ENCODE results near the gene SETD2. TPM values are rescaled to one million over a fixed set of nuclear protein-coding genes. Genes with fewer than 3 reads are reported as not detected.

The SETD2 gene
- total RNA-seq, 1 experiment from 2014 or later, result 60.8 TPM

DNA sequence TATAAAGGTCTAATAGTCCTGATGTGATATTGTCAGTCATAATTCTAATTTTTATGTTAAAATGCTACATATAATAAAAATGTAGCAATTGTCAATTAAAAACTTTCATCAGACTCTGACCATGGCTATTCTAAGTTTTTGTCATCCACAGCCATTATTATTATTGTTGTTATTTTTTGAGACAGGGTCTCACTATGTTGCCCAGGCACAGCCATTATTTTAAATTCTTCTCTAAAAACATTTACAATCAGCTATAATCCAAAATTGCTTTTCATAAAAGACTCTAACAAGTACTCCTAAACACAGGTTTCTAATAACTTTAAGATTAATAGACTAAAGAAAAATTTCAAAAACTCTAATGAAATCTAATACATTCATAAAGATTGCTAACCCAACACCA lies 41.0 kb upstream of the SETD2 start:
- no peak for DNase-seq
- Histone ChIP-seq H4K5ac (ENCODE audit: insufficient read length, low read depth, low read length) (no peak overlapping the region), H3K4ac (ENCODE audit: low read depth, low read length) (no peak overlapping the region), H3K56ac (ENCODE audit: insufficient read length, low read depth, low read length) (no peak overlapping the region), H3K23me2 (ENCODE audit: insufficient read length, low read depth, low read length, poor library complexity, severe bottlenecking) (no peaks in the 10 kb centered on the region), H3K27me3 (ENCODE audit: insufficient read depth, low read length) (no peaks in the 10 kb centered on the region), H4K8ac (replicated peaks; ENCODE audit: insufficient read length, low read depth, low read length) (no peak overlapping the region), H4K91ac (ENCODE audit: insufficient read length, low read depth, low read length) (no peak overlapping the region), H3K79me2 (ENCODE audit: insufficient read depth, low read length) (no peaks in the 10 kb centered on the region), H2AFZ (ENCODE audit: low read length) (no peak overlapping the region), H3K9ac (ENCODE audit: extremely low read depth, insufficient read length, low read length) (no peak overlapping the region), H2AK5ac (ENCODE audit: insufficient read length, low read length) (no peak overlapping the region), H3K4me1 (ENCODE audit: insufficient read depth, low read length) (no peaks in the 10 kb centered on the region), H3K18ac (ENCODE audit: insufficient read length, low read depth, low read length) (no peak overlapping the region), H2BK15ac (ENCODE audit: low read depth, low read length) (no peak overlapping the region), H2BK12ac (ENCODE audit: insufficient read length, low read depth, low read length) (no peak overlapping the region), H2BK20ac (ENCODE audit: low read depth, low read length, poor library complexity, severe bottlenecking) (no peak overlapping the region), H3K14ac (ENCODE audit: insufficient read depth, low read length) (no peak overlapping the region), H2BK5ac (ENCODE audit: insufficient read length, low read length) (no peak overlapping the region), H3K9me3 (ENCODE audit: control insufficient read depth, low read depth, low read length) (no peaks in the 10 kb centered on the region), H3K4me2 (ENCODE audit: insufficient read depth, insufficient read length, low read length) (no peak overlapping the region), H4K20me1 (ENCODE audit: control insufficient read depth, insufficient read depth, insufficient read length) (no peaks in the 10 kb centered on the region), H3K79me1 (ENCODE audit: insufficient read depth, low read depth, low read length, poor library complexity, severe bottlenecking) (no peaks in the 10 kb centered on the region), H3K27ac (ENCODE audit: insufficient read length, low read depth, low read length) (no peak overlapping the region), H2BK120ac (ENCODE audit: low read depth, low read length, poor library complexity, severe bottlenecking) (no peak overlapping the region), H3K23ac (ENCODE audit: insufficient read length, low read depth, low read length) (no peak overlapping the region), H3T11ph (ENCODE audit: low read length) (no peak overlapping the region)
- Mint-ChIP-seq H3K36me3 (ENCODE audit: insufficient read depth in 1 of 3, low read depth in 3 of 3) (no peaks in the 10 kb centered on the region), H3K4me1 (no peaks in the 10 kb centered on the region), H3K27me3 (ENCODE audit: low read depth) (no peaks in the 10 kb centered on the region), H3K9me3 (no peaks in the 10 kb centered on the region), H3K27ac (no peak overlapping the region), H3K4me3 (no peak overlapping the region)
- TF ChIP-seq CTCF (conservative IDR thresholded peaks at IDR 0.05), result no peak

Data from H9 (cell line).